Calu3 (cell line): Measurements from ENCODE around the gene ZBTB38. TPM values are rescaled to one million over a fixed set of nuclear protein-coding genes. Genes with fewer than 3 reads are reported as not detected.

Experiments
- BruUV-seq: library from RNA; stranded (reverse); fragments of 400-500 nt; replicated peaks from 2 replicates; lab custom pipeline; 2021; lab: Mats Ljungman, UMichigan
- CTCF ChIA-PET: fragments of 300-600 bp; sonication (Branson Sonifier 250); formaldehyde crosslinking; loops from one replicate; lab custom pipeline; 2022; ENCODE audit warnings: antibody characterized with exemption; lab: Charles Lee
- DNase-seq: peaks from one replicate; pipeline ENCODE4 v3.0.0; 2022
- H3K27ac Mint-ChIP-seq: one replicate; pipeline ENCODE4 v1.8.0; 2022; ENCODE audit warnings: mixed read lengths; ENCODE audit not compliant: unreplicated experiment
- H3K27me3 Mint-ChIP-seq: one replicate; pipeline ENCODE4 v1.8.0; 2022; ENCODE audit warnings: mixed read lengths; ENCODE audit not compliant: unreplicated experiment
- H3K36me3 Mint-ChIP-seq: one replicate; pipeline ENCODE4 v1.8.0; 2022; ENCODE audit warnings: mild to moderate bottlenecking, moderate library complexity, mixed read lengths; ENCODE audit not compliant: insufficient read depth, unreplicated experiment
- H3K4me1 Mint-ChIP-seq: one replicate; pipeline ENCODE4 v1.8.0; 2022; ENCODE audit warnings: mild to moderate bottlenecking, low read depth, mixed read lengths; ENCODE audit not compliant: unreplicated experiment
- H3K4me3 Mint-ChIP-seq: one replicate; pipeline ENCODE4 v1.8.0; 2022; ENCODE audit warnings: mild to moderate bottlenecking, low read depth, moderate library complexity, mixed read lengths; ENCODE audit not compliant: unreplicated experiment
- H3K9me3 Mint-ChIP-seq: one replicate; pipeline ENCODE4 v1.8.0; 2022; ENCODE audit warnings: low read depth, mixed read lengths; ENCODE audit not compliant: unreplicated experiment
- intact Hi-C: fragments of 100-400 bp; cut with micrococcal nuclease; formaldehyde crosslinking; loops from one replicate; pipeline ENCODE4 v1.10.0; 2022; ENCODE audit not compliant: unreplicated experiment
- total RNA-seq: library from RNA; stranded (reverse); gene quantifications from 2 replicates; pipeline ENCODE4 v1.2.3, GENCODE V29; 2022
- TF ChIP-seq, protein P1 (sequence below): fragments of 200-600 bp; IDR thresholded peaks from one replicate; pipeline ENCODE4 v1.8.0; 2022; ENCODE audit warnings: antibody characterized with exemption; ENCODE audit not compliant: unreplicated experiment

The ZBTB38 gene
- total RNA-seq, 1 experiment from 2014 or later, result 95.9 TPM

DNA sequence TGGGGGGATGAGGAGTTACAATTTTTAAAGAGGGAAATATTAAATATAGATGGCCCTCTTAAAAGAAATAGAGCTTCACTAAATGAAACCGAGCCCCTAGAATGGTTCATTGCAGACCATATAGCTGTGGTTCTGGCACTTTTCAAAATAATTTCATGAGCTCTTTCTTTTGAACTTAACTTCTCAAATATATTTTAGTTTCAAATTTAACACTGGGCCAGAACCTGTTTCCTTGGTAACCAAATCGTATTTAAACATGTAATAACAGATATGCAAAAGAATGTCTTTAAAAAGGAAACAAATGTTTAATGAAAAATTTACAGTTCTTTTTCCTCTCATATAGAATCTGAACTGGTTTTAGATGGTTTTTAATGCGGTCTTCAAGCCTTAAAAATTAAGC lies 20.1 kb downstream of the ZBTB38 start:
- no peak overlapping the region for H3K27ac Mint-ChIP-seq
- peaks cover 10% of the 10 kb centered on the region for H3K36me3 Mint-ChIP-seq
- no peaks in the 10 kb centered on the region for H3K4me1 Mint-ChIP-seq
- CTCF ChIA-PET, result no interaction called here
- H3K9me3 Mint-ChIP-seq, result no peaks in the 10 kb centered on the region
- no peaks in the 10 kb centered on the region for H3K27me3 Mint-ChIP-seq
- no peak for DNase-seq
- no TSS peak for BruUV-seq
- intact Hi-C loops, result no loop called here
- no peak overlapping the region for H3K4me3 Mint-ChIP-seq
- TF ChIP-seq, protein P1, sequence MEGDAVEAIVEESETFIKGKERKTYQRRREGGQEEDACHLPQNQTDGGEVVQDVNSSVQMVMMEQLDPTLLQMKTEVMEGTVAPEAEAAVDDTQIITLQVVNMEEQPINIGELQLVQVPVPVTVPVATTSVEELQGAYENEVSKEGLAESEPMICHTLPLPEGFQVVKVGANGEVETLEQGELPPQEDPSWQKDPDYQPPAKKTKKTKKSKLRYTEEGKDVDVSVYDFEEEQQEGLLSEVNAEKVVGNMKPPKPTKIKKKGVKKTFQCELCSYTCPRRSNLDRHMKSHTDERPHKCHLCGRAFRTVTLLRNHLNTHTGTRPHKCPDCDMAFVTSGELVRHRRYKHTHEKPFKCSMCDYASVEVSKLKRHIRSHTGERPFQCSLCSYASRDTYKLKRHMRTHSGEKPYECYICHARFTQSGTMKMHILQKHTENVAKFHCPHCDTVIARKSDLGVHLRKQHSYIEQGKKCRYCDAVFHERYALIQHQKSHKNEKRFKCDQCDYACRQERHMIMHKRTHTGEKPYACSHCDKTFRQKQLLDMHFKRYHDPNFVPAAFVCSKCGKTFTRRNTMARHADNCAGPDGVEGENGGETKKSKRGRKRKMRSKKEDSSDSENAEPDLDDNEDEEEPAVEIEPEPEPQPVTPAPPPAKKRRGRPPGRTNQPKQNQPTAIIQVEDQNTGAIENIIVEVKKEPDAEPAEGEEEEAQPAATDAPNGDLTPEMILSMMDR, result no peak

DNA sequence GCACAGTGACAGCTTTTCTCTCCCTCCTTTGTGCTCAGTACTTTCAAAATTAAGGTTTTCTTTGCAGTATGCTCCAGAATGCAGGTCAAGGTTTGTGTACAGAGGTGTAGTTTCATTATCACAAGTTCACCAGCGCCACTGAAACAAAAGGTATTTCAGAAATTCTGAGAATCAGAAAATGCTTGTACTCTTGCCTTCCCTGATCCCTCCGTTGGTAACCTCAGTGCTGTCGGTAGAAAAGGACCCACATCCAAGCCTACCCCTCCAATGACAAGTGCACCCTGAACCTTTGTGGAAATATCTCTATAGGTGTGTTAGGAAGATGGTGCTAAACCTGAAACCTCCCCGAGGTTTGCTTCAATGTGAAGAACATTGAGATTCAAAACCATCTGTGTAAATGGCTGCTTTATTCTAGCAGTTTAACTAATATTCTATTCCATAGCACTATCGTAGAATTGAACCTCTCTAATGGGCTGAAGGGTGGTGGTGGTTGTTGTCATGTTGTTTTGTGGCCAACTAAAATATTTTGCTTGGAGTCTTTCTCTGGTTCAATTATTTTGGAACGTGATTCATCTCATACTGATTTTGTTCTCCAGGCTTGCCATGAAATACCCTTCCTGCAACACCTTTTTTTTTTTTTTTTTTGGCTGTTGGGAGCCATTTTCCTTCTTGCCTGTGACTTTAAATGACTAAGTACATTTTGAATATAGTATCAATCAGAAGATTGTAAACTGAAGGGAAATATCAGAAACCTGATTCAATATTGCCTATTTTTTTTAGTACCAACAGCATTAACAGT lies 20.7 kb downstream of the ZBTB38 start:
- TF ChIP-seq, protein P1, result no peak
- H3K27me3 Mint-ChIP-seq, result no peaks in the 10 kb centered on the region
- no TSS peak for BruUV-seq
- H3K27ac Mint-ChIP-seq, result no peak overlapping the region
- CTCF ChIA-PET, result no interaction called here
- no peak for DNase-seq
- H3K36me3 Mint-ChIP-seq, result peaks cover 10% of the 10 kb centered on the region
- H3K4me3 Mint-ChIP-seq, result no peak overlapping the region
- H3K9me3 Mint-ChIP-seq, result no peaks in the 10 kb centered on the region
- H3K4me1 Mint-ChIP-seq, result no peaks in the 10 kb centered on the region
- intact Hi-C loops, result no loop called here

DNA sequence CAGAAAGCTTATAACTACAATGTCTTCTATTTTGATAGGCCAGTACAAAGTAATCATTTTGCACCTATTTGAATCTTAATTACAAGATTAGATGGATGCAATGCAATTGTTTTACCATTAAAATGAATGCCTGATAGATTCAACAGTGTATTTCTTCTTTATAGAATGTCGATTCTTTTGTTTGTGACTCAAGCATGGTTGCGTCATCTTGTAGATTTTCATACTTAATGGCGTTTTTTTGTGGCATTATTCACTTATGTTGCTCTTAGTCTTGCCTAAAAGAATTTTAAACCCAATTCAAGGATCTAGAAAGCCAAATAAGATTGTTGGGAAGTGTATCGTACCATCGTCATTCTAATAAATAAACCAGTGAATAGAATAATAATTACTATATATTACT lies 21.4 kb downstream of the ZBTB38 start:
- Mint-ChIP-seq H3K4me1 (peaks cover 5% of the 10 kb centered on the region), H3K27me3 (no peaks in the 10 kb centered on the region), H3K4me3 (no peak overlapping the region), H3K9me3 (no peaks in the 10 kb centered on the region), H3K27ac (no peak overlapping the region), H3K36me3 (peaks cover 12% of the 10 kb centered on the region)
- intact Hi-C loops, result no loop called here
- BruUV-seq, result no TSS peak
- no peak for DNase-seq
- TF ChIP-seq, protein P1, result no peak
- CTCF ChIA-PET, result no interaction called here

DNA sequence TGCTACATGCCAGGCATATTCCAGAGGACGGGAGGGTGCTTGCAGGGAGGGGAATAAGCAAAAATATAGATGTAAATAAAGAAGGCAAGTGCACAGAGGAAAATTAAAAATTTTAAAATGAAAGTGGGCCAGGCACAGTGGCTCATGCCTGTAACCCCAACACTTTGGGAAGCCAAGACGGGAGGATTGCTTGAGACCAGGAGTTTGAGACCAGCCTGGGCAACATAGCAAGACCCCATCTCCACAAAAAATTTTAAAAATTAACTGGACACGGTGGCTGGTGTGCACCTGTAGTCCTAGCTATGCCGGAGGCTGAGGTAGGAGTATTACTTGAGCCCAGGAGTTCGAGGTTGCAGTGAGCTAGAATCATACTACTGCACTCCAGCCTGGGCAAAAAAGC lies 22.4 kb downstream of the ZBTB38 start:
- DNase-seq, result no peak
- peaks cover 8% of the 10 kb centered on the region for H3K4me1 Mint-ChIP-seq
- CTCF ChIA-PET, result no interaction called here
- intact Hi-C loops, result no loop called here
- H3K9me3 Mint-ChIP-seq, result no peaks in the 10 kb centered on the region
- TF ChIP-seq, protein P1, result no peak
- no peak overlapping the region for H3K27ac Mint-ChIP-seq
- H3K36me3 Mint-ChIP-seq, result peaks cover 13% of the 10 kb centered on the region
- BruUV-seq, result no TSS peak
- no peaks in the 10 kb centered on the region for H3K27me3 Mint-ChIP-seq
- no peak overlapping the region for H3K4me3 Mint-ChIP-seq
